ENCODE results near the gene TMEM38B. TPM values are rescaled to one million over a fixed set of nuclear protein-coding genes. Genes with fewer than 3 reads are reported as not detected.

TMEM38B gene
- total RNA-seq, 1 donor from 2014 or later, result 8.0 TPM

DNA sequence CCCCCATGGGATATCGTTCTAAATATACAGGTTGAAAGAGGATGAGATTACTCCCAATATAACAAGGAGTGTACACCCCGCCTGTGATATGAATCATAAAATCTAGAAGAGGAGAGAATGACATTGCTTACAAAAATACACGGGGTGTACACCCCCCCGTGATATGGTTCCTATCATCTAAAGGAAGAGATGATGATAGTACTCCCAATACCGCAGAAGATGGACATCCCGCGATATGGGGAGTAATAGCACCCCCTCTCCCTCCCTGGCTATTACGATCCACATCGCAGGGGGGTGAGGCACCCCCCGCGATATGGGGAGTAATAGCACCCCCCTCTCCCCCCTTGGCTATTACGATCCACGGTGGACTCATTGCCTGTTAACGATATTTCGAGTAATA lies 124.6 kb downstream of the TMEM38B start:
- Mint-ChIP-seq H3K36me3 (ENCODE audit: unreplicated experiment) (no peaks in the 10 kb centered on the region), H3K4me1 (ENCODE audit: unreplicated experiment) (no peaks in the 10 kb centered on the region), H3K4me3 (ENCODE audit: unreplicated experiment) (no peak overlapping the region), H3K9me3 (ENCODE audit: unreplicated experiment) (peaks cover 7% of the 10 kb centered on the region), H3K27me3 (ENCODE audit: unreplicated experiment) (peaks cover 7% of the 10 kb centered on the region), H3K27ac (ENCODE audit: unreplicated experiment) (no peak overlapping the region)
- no peak for DNase-seq (ENCODE audit: extremely low spot score, unreplicated experiment)
- TF ChIP-seq, protein P1, sequence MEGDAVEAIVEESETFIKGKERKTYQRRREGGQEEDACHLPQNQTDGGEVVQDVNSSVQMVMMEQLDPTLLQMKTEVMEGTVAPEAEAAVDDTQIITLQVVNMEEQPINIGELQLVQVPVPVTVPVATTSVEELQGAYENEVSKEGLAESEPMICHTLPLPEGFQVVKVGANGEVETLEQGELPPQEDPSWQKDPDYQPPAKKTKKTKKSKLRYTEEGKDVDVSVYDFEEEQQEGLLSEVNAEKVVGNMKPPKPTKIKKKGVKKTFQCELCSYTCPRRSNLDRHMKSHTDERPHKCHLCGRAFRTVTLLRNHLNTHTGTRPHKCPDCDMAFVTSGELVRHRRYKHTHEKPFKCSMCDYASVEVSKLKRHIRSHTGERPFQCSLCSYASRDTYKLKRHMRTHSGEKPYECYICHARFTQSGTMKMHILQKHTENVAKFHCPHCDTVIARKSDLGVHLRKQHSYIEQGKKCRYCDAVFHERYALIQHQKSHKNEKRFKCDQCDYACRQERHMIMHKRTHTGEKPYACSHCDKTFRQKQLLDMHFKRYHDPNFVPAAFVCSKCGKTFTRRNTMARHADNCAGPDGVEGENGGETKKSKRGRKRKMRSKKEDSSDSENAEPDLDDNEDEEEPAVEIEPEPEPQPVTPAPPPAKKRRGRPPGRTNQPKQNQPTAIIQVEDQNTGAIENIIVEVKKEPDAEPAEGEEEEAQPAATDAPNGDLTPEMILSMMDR (IDR thresholded peaks at IDR 0.05), result no peak

DNA sequence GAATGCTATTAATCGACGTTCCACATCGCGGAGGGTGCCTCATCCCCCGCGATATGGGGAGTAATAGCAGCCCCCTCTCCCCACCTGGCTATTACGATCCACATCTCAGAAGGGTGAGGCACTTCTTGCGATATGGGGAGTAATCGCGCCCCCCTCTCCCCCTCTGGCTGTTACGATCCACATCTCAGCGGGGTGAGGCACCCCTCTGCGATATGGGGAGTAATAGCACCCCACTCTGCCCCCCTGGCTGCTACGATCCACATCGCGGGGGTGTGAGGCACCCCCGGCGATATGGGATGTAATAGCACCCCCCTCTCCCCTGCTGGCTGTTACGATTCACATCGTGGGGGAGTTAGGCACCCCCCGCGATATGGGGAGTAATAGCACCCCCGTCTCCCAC lies 128.5 kb downstream of the TMEM38B start:
- H3K9me3 Mint-ChIP-seq (ENCODE audit: unreplicated experiment), result peaks cover 11% of the 10 kb centered on the region
- H3K4me3 Mint-ChIP-seq (ENCODE audit: unreplicated experiment), result no peak overlapping the region
- H3K27ac Mint-ChIP-seq (ENCODE audit: unreplicated experiment), result no peak overlapping the region
- H3K27me3 Mint-ChIP-seq (ENCODE audit: unreplicated experiment), result peaks cover 17% of the 10 kb centered on the region
- H3K4me1 Mint-ChIP-seq (ENCODE audit: unreplicated experiment), result no peaks in the 10 kb centered on the region
- TF ChIP-seq, protein P1 (IDR thresholded peaks at IDR 0.05), result no peak
- H3K36me3 Mint-ChIP-seq (ENCODE audit: unreplicated experiment), result no peaks in the 10 kb centered on the region
- no peak for DNase-seq (ENCODE audit: extremely low spot score, unreplicated experiment)

Other genes starting within 250 kb of the TMEM38B start
- 6.2 and 6.6 TPM in 2 replicates for gene FSD1L, start 246.5 kb upstream of the TMEM38B start, total RNA-seq
- 23.5 and 23.7 TPM in 2 replicates for gene FKTN, start 136.4 kb upstream of the TMEM38B start, total RNA-seq
- gene TAL2, start 32.1 kb upstream of the TMEM38B start, total RNA-seq, result not detected in 2 replicates

Data from osteocyte (in vitro differentiated cells).